DOHH2 (cell line): Measurements from ENCODE around the gene ZNF576.

Source experiments
- EZH2phosphoT487 ChIP-seq: fragments of 200-600 bp; sonication (generic); IDR thresholded peaks from 2 replicates; pipeline ENCODE4 v1.6.1; 2017; ENCODE audit warnings: borderline replicate concordance, mild to moderate bottlenecking, antibody characterized with exemption, low read length, moderate library complexity, mixed read lengths
- TF ChIP-seq, protein P1 (sequence below): fragments of 200-600 bp; sonication (generic); IDR thresholded peaks from one replicate; pipeline ENCODE4 v1.5.1; 2014; ENCODE audit warnings: antibody characterized with exemption, mild to moderate bottlenecking, low read depth, low read length; ENCODE audit not compliant: poor library complexity, severe bottlenecking

DNA sequence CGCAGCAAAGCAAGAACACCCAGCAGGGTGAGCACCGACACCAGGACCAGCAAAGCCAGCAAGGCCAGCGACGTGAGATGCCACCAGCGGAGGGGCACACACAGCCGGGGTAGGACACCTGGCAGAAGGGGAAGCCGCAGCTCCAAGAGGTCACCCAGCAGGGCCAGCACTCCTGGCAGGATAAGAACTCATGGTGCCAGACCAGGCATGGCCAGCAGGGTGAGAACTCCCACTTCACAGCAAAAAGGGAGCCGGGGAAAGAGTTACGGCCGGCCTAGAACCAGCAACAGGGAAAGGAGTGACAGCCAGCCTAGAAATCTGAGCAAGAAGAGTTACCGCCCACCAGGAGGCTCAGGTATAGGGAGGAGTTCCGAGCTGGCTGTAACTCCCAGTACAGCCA lies 16.0 kb downstream of the ZNF576 start:
- TF ChIP-seq, protein P1, sequence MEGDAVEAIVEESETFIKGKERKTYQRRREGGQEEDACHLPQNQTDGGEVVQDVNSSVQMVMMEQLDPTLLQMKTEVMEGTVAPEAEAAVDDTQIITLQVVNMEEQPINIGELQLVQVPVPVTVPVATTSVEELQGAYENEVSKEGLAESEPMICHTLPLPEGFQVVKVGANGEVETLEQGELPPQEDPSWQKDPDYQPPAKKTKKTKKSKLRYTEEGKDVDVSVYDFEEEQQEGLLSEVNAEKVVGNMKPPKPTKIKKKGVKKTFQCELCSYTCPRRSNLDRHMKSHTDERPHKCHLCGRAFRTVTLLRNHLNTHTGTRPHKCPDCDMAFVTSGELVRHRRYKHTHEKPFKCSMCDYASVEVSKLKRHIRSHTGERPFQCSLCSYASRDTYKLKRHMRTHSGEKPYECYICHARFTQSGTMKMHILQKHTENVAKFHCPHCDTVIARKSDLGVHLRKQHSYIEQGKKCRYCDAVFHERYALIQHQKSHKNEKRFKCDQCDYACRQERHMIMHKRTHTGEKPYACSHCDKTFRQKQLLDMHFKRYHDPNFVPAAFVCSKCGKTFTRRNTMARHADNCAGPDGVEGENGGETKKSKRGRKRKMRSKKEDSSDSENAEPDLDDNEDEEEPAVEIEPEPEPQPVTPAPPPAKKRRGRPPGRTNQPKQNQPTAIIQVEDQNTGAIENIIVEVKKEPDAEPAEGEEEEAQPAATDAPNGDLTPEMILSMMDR: no peak
- TF ChIP-seq EZH2phosphoT487: no peak
